Natural killer cell (primary cell): ENCODE results near the gene ABCB1. TPM values are rescaled to one million over a fixed set of nuclear protein-coding genes. Genes with fewer than 3 reads are reported as not detected.
"Not testable (repeated sequence)": the region's sequence is repeated elsewhere in the genome, so short reads cannot be mapped to it uniquely, and the experiment has no call there.

ENCODE experiments used
- ATAC-seq, 3 donors: fragments of 150-1000 bp in 2 of 3; fragments of 200-7000 bp in 1 of 3; cut with Tn5 transposase; 1 replicate in 1 of 3; 2 replicates in 2 of 3; pipeline ENCODE4 v1.10.0; 2021; ENCODE audit warnings: mild to moderate bottlenecking in 2 of 3, moderate library complexity in 2 of 3
- DNase-seq, 2 donors: peaks; one replicate each; pipeline versions ENCODE4 v3.0.0 to v3.0.0-alpha.2; 2013 to 2021; ENCODE audit warnings: mixed read lengths in 1 of 2
- H3K27ac ChIP-seq: one replicate; pipeline ENCODE4 v1.5.1; 2013; ENCODE audit warnings: mild to moderate bottlenecking, low read length
- H3K27me3 ChIP-seq: one replicate; pipeline ENCODE4 v1.6.1; 2013; ENCODE audit warnings: low read length; ENCODE audit not compliant: control insufficient read depth, insufficient read depth
- H3K36me3 ChIP-seq: one replicate; pipeline ENCODE4 v1.6.1; 2013; ENCODE audit warnings: low read length; ENCODE audit not compliant: control insufficient read depth, insufficient read depth
- H3K4me1 ChIP-seq: one replicate; pipeline ENCODE4 v1.6.1; 2013; ENCODE audit warnings: low read length; ENCODE audit not compliant: control insufficient read depth, insufficient read depth
- H3K4me3 ChIP-seq: one replicate; pipeline ENCODE4 v1.5.1; 2013; ENCODE audit warnings: low read length
- H3K9me3 ChIP-seq: one replicate; pipeline ENCODE4 v1.6.1; 2013; ENCODE audit warnings: low read length; ENCODE audit not compliant: control insufficient read depth, insufficient read depth
- H3K27ac Mint-ChIP-seq, 2 donors: one replicate each; pipeline ENCODE4 v1.8.0; 2022; ENCODE audit warnings: mild to moderate bottlenecking in 2 of 2, mixed read lengths in 2 of 2, moderate library complexity in 1 of 2
- H3K27me3 Mint-ChIP-seq, 2 donors: one replicate each; pipeline ENCODE4 v1.8.0; 2022; ENCODE audit warnings: low read depth in 2 of 2, mixed read lengths in 2 of 2
- H3K36me3 Mint-ChIP-seq: one replicate; pipeline ENCODE4 v1.8.0; 2022; ENCODE audit warnings: mixed read lengths
- H3K4me1 Mint-ChIP-seq, 2 donors: one replicate each; pipeline ENCODE4 v1.8.0; 2022; ENCODE audit warnings: mixed read lengths in 2 of 2
- H3K4me3 Mint-ChIP-seq: one replicate; pipeline ENCODE4 v1.8.0; 2022; ENCODE audit warnings: mild to moderate bottlenecking, moderate library complexity, mixed read lengths
- H3K9me3 Mint-ChIP-seq, 2 donors: one replicate each; pipeline ENCODE4 v1.8.0; 2022; ENCODE audit warnings: mixed read lengths in 2 of 2
- WGBS: methylation state at CpG from one replicate; pipeline ENCODE4 v1.1.7; 2013; ENCODE audit warnings: missing lambda C conversion rate; ENCODE audit not compliant: insufficient coverage; 5-methylcytosine and 5-hydroxymethylcytosine counted together
- intact Hi-C: fragments of 100-400 bp; cut with micrococcal nuclease; formaldehyde crosslinking; loops from one replicate; pipeline ENCODE4 v1.14.2; 2022
- total RNA-seq, 4 donors: library from RNA; stranded (reverse); fragments of 120-200 nt in 1 of 4; gene quantifications; one replicate each; pipeline versions ENCODE4 v1.2.3 to v1.2.4, GENCODE V29; 2013 to 2022
- TF ChIP-seq, protein P1 (sequence below): fragments of 200-600 bp; IDR thresholded peaks from one replicate; pipeline ENCODE4 v1.8.0; 2022; ENCODE audit warnings: antibody characterized with exemption

The ABCB1 gene
- total RNA-seq, 3 donors from 2014 or later (not counting 1 experiment from before 2014, with no cell fraction given): 62.8 to 99.5 (median 81.4) TPM

DNA sequence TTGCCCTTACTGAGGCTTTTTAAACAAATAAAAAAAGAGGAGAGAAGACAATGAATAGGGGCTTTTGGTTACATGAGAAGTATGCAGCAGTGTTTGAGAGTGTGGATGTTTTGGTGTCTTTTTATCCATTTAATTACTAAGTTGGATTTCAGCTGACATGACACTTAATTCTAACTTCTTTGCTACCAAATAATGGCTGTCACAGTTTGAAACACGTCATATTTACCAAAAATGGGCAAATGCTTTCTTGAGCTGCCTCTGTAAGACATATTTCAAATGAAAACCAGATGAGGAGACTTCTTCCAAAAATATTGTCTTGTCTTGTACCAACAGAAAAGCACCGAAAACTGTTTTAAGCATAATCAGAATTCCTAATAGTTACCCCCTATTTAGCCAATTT is 129.2 kb downstream of the ABCB1 start:
- Mint-ChIP-seq H3K27me3 (peaks cover 22 to 40% of the 10 kb centered on the region in 2 donors), H3K36me3 (no peaks in the 10 kb centered on the region), H3K9me3 (no peaks in the 10 kb centered on the region), H3K4me1 (peaks cover 0 to 9% of the 10 kb centered on the region in 2 donors), H3K4me3 (no peak overlapping the region), H3K27ac (no peak overlapping the region)
- H3K27me3 ChIP-seq: peaks cover 3% of the 10 kb centered on the region
- peaks cover 10% of the 10 kb centered on the region for H3K4me1 ChIP-seq
- H3K4me3 ChIP-seq: no peak overlapping the region
- TF ChIP-seq, protein P1, sequence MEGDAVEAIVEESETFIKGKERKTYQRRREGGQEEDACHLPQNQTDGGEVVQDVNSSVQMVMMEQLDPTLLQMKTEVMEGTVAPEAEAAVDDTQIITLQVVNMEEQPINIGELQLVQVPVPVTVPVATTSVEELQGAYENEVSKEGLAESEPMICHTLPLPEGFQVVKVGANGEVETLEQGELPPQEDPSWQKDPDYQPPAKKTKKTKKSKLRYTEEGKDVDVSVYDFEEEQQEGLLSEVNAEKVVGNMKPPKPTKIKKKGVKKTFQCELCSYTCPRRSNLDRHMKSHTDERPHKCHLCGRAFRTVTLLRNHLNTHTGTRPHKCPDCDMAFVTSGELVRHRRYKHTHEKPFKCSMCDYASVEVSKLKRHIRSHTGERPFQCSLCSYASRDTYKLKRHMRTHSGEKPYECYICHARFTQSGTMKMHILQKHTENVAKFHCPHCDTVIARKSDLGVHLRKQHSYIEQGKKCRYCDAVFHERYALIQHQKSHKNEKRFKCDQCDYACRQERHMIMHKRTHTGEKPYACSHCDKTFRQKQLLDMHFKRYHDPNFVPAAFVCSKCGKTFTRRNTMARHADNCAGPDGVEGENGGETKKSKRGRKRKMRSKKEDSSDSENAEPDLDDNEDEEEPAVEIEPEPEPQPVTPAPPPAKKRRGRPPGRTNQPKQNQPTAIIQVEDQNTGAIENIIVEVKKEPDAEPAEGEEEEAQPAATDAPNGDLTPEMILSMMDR: no peak
- no peak overlapping the region for H3K27ac ChIP-seq
- H3K36me3 ChIP-seq: no peaks in the 10 kb centered on the region
- DNase-seq (no peak), ATAC-seq (no peak)
- intact Hi-C loops: no loop called here
- no peaks in the 10 kb centered on the region for H3K9me3 ChIP-seq
- 77% methylated on average over 1 of the region's 2 CpGs for WGBS

DNA sequence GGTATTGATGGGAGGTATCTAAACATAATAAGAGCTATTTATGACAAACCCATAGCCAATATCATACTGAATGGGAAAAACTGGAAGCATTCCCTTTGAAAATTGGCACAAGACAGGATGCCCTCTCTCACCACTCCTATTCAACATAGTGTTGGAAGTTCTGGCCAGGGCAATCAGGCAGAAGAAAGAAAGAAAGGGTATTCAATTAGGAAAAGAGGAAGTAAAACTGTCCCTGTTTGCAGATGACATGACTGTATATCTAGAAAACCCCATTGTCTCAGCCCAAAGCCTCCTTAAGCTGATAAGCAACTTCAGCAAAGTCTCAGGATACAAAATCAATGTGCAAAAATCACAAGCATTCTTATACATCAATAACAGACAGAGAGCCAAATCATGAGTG is 131.5 kb downstream of the ABCB1 start:
- peaks cover 17 to 38% of the 10 kb centered on the region in 2 donors for H3K27me3 Mint-ChIP-seq
- H3K4me1 ChIP-seq, H3K36me3 ChIP-seq, H3K36me3 Mint-ChIP-seq, H3K27me3 ChIP-seq, H3K4me3 Mint-ChIP-seq, H3K4me3 ChIP-seq, H3K27ac ChIP-seq, H3K9me3 Mint-ChIP-seq, DNase-seq, ATAC-seq, H3K4me1 Mint-ChIP-seq, H3K9me3 ChIP-seq, intact Hi-C loops, H3K27ac Mint-ChIP-seq: not testable (repeated sequence)

DNA sequence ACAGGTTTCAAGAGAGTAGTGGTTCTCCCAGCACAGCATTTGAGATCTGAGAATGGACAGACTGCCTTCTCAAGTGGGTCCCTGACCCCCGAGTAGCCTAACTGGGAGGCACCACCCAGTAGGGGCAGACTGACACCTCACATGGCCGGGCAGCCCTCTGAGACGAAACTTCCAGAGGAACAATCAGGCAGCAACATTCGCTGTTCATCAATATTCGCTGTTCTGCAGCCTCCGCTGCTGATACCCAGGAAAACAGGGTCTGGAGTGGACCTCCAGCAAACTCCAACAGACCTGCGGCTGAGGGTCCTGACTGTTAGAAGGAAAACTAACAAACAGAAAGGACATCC is 135.2 kb downstream of the ABCB1 start:
- peaks cover 11 to 25% of the 10 kb centered on the region in 2 donors for H3K27me3 Mint-ChIP-seq
- DNase-seq, H3K36me3 ChIP-seq, H3K9me3 Mint-ChIP-seq, H3K4me1 ChIP-seq, H3K27me3 ChIP-seq, H3K27ac ChIP-seq, ATAC-seq, H3K4me3 Mint-ChIP-seq, H3K27ac Mint-ChIP-seq, H3K36me3 Mint-ChIP-seq, H3K4me1 Mint-ChIP-seq, intact Hi-C loops, H3K4me3 ChIP-seq, H3K9me3 ChIP-seq: not testable (repeated sequence)
- 92% methylated on average over 6 of the region's 7 CpGs for WGBS

DNA sequence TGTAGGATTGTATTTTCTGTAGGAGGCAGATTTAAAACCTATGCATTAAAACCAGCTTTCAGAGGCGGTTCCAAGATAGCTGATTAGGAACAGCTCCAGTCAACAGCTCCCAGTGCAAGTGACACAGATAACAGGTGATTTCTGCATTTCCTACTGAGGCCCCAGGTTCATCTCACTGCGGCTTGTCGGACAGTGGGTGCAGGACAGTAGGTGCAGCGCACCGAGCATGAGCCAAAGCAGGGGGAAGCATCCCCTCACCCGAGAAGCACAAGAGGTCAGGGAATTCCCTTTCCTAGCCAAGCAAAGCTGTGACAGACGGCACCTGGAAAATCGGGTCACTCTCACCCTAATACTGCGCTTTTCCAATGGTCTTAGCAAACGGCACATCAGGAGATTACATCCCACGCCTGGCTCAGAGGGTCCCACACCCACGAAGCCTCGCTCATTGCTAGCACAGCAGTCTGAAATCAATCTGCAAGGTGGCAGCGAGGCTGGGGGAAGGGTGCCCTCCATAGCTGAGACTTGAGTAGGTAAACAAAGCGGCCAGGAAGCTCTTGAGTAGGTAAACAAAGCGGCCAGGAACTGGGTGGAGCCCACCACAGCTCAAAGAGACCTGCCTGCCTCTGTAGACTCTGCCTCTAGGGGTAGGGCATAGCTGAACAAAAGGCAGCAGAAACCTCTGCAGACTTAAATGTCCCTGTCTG is 135.7 kb downstream of the ABCB1 start:
- H3K27me3 Mint-ChIP-seq: peaks cover 11 to 25% of the 10 kb centered on the region in 2 donors
- H3K4me3 ChIP-seq, ATAC-seq, DNase-seq, H3K27ac ChIP-seq, H3K9me3 ChIP-seq, H3K4me3 Mint-ChIP-seq, H3K4me1 ChIP-seq, H3K27ac Mint-ChIP-seq, H3K4me1 Mint-ChIP-seq, H3K36me3 ChIP-seq, H3K36me3 Mint-ChIP-seq, H3K27me3 ChIP-seq, intact Hi-C loops, H3K9me3 Mint-ChIP-seq: not testable (repeated sequence)
- WGBS: 87% methylated on average over 16 of the region's 16 CpGs

DNA sequence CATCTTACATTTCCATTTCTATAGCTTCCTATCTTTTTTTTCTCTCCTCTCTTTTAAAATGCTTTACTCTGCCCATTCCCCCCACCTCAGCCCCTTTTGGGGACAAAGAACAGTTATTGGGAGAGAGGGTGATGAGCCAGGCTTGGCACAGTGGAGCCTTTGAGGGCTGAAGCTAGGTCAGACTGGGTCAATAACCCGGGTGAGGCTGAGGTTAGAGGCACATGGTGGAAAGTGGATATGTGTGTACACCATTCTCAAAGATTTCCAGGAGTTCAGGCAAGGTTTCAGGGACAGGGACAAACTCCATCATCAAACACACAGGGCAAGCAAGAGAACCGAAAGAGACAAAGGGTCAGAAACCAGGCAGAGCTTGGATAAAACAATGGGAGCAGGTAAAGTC is 136.7 kb downstream of the ABCB1 start:
- Histone ChIP-seq H3K4me1 (no peaks in the 10 kb centered on the region), H3K9me3 (no peaks in the 10 kb centered on the region), H3K36me3 (no peaks in the 10 kb centered on the region), H3K27ac (no peak overlapping the region), H3K27me3 (no peaks in the 10 kb centered on the region), H3K4me3 (no peak overlapping the region)
- DNase-seq (no peak), ATAC-seq (no peak)
- TF ChIP-seq, protein P1: no peak
- Mint-ChIP-seq H3K4me3 (no peak overlapping the region), H3K36me3 (no peaks in the 10 kb centered on the region), H3K27ac (no peak overlapping the region), H3K4me1 (no peaks in the 10 kb centered on the region), H3K9me3 (no peaks in the 10 kb centered on the region), H3K27me3 (peaks cover 11 to 25% of the 10 kb centered on the region in 2 donors)
- intact Hi-C loops: no loop called here
- WGBS: 85% methylated on average over 2 of the region's 2 CpGs

- H3K4me1 ChIP-seq, H3K4me1 Mint-ChIP-seq, H3K9me3 Mint-ChIP-seq, H3K4me3 Mint-ChIP-seq, H3K36me3 Mint-ChIP-seq, H3K36me3 ChIP-seq, H3K4me3 ChIP-seq, DNase-seq, H3K27ac ChIP-seq, H3K27me3 ChIP-seq, ATAC-seq, H3K9me3 ChIP-seq, H3K27ac Mint-ChIP-seq, intact Hi-C loops: not testable (repeated sequence)
- peaks cover 12 to 14% of the 10 kb centered on the region in 2 donors for H3K27me3 Mint-ChIP-seq
- no CpG with 5 or more reads among the region's 3 CpGs for WGBS
These were observed 140.2 kb downstream of the ABCB1 start for GRCh38 chr7:87460444-87460843.
